KMS-11 (cell line): ENCODE measurements around the gene BTD.

Experiments
- H2AFZ ChIP-seq: fragments of 200-600 bp; sonication (generic); 2 replicates; pipeline ENCODE4 v1.6.1; 2016; ENCODE audit warnings: antibody characterized with exemption, mixed run types, low read depth
- H3K27ac ChIP-seq: fragments of 200-600 bp; sonication (generic); 2 replicates; pipeline ENCODE4 v1.6.1; 2016; ENCODE audit warnings: mild to moderate bottlenecking, mixed run types
- H3K27me3 ChIP-seq: fragments of 200-600 bp; sonication (generic); 2 replicates; pipeline ENCODE4 v1.6.1; 2017; ENCODE audit warnings: mild to moderate bottlenecking, low read depth, mixed run types, moderate library complexity; ENCODE audit not compliant: insufficient read depth
- H3K36me3 ChIP-seq: fragments of 200-600 bp; sonication (generic); 2 replicates; pipeline ENCODE4 v1.6.1; 2017; ENCODE audit warnings: mild to moderate bottlenecking, mixed run types; ENCODE audit not compliant: insufficient read depth
- H3K4me1 ChIP-seq: fragments of 200-600 bp; sonication (generic); 2 replicates; pipeline ENCODE4 v1.6.1; 2016; ENCODE audit warnings: mild to moderate bottlenecking, low read depth, mixed run types; ENCODE audit not compliant: poor library complexity, severe bottlenecking
- H3K4me2 ChIP-seq: fragments of 200-600 bp; sonication (generic); 2 replicates; pipeline ENCODE4 v1.7.0; 2016; ENCODE audit warnings: mild to moderate bottlenecking, mixed run types
- H3K4me3 ChIP-seq: fragments of 200-600 bp; sonication (generic); IDR thresholded peaks from 2 replicates; pipeline ENCODE4 v1.6.1; 2017; ENCODE audit warnings: low read depth, low read length, mixed read lengths; ENCODE audit not compliant: insufficient read depth
- H3K79me2 ChIP-seq: fragments of 200-600 bp; sonication (generic); 2 replicates; pipeline ENCODE4 v1.6.1; 2016; ENCODE audit warnings: low read depth, mixed run types; ENCODE audit not compliant: insufficient read depth
- H3K9ac ChIP-seq: fragments of 200-600 bp; sonication (generic); 2 replicates; pipeline ENCODE4 v1.6.1; 2016; ENCODE audit warnings: mild to moderate bottlenecking, mixed run types
- H4K20me1 ChIP-seq: fragments of 200-600 bp; sonication (generic); 2 replicates; pipeline ENCODE4 v1.6.1; 2016; ENCODE audit warnings: mild to moderate bottlenecking, mixed run types; ENCODE audit not compliant: insufficient read depth
- CTCF ChIP-seq: fragments of 200-600 bp; sonication (generic); conservative IDR thresholded peaks from 2 replicates; pipeline ENCODE4 v1.6.1; 2017; ENCODE audit warnings: low read depth, mild to moderate bottlenecking, antibody characterized with exemption, low read length, moderate library complexity, mixed read lengths

BTD gene

GRCh38 chr3:15631426-15632211 is 30.1 kb downstream of the BTD start:
- H2AFZ ChIP-seq = no peak overlapping the region
- no peak overlapping the region for H3K4me2 ChIP-seq
- no peak for TF ChIP-seq CTCF
- no peaks in the 10 kb centered on the region for H4K20me1 ChIP-seq
- H3K4me1 ChIP-seq = peaks cover 9% of the 10 kb centered on the region
- H3K27me3 ChIP-seq = no peaks in the 10 kb centered on the region
- no peaks in the 10 kb centered on the region for H3K79me2 ChIP-seq
- no peak overlapping the region for H3K27ac ChIP-seq
- no peaks in the 10 kb centered on the region for H3K36me3 ChIP-seq
- no peak overlapping the region for H3K4me3 ChIP-seq
- no peak overlapping the region for H3K9ac ChIP-seq

- Histone ChIP-seq H3K9ac (no peak overlapping the region), H3K27me3 (no peaks in the 10 kb centered on the region), H4K20me1 (no peaks in the 10 kb centered on the region), H3K79me2 (no peaks in the 10 kb centered on the region), H3K36me3 (no peaks in the 10 kb centered on the region), H3K4me2 (no peak overlapping the region), H3K4me1 (peaks cover 12% of the 10 kb centered on the region), H3K4me3 (no peak overlapping the region), H3K27ac (no peak overlapping the region), H2AFZ (no peak overlapping the region)
- TF ChIP-seq CTCF = no peak
Observed at GRCh38 chr3:15632212-15632580, 30.7 kb downstream of the BTD start.

- Histone ChIP-seq H2AFZ (no peak overlapping the region), H3K4me3 (no peak overlapping the region), H3K4me1 (peaks cover 22% of the 10 kb centered on the region), H3K27ac (no peak overlapping the region), H3K9ac (no peak overlapping the region), H4K20me1 (no peaks in the 10 kb centered on the region), H3K27me3 (no peaks in the 10 kb centered on the region), H3K79me2 (no peaks in the 10 kb centered on the region), H3K4me2 (no peak overlapping the region), H3K36me3 (no peaks in the 10 kb centered on the region)
- no peak for TF ChIP-seq CTCF
Observed at GRCh38 chr3:15633159-15633558, 31.6 kb downstream of the BTD start.

- Histone ChIP-seq H3K27me3 (no peaks in the 10 kb centered on the region), H3K4me1 (peaks cover 30% of the 10 kb centered on the region), H3K79me2 (no peaks in the 10 kb centered on the region), H2AFZ (no peak overlapping the region), H3K36me3 (no peaks in the 10 kb centered on the region), H3K4me3 (no peak overlapping the region), H4K20me1 (no peaks in the 10 kb centered on the region), H3K9ac (no peak overlapping the region), H3K4me2 (no peak overlapping the region), H3K27ac (no peak overlapping the region)
- no peak for TF ChIP-seq CTCF
Observed at GRCh38 chr3:15633766-15634598, 32.4 kb downstream of the BTD start.
